ENCODE measurements around the gene CTSE. TPM values are rescaled to one million over a fixed set of nuclear protein-coding genes. Genes with fewer than 3 reads are reported as not detected.
A peak's percentile ranks its signal among the peaks of the same experiment; 100 is the strongest.

Gene CTSE
- total and polyA plus RNA-seq, 9 of the 15 experiments (the other 6 are each of a cell fraction or from before 2014, with no cell fraction given), result 0.04 to 0.18 (median 0.09) TPM; not detected in 4

DNA sequence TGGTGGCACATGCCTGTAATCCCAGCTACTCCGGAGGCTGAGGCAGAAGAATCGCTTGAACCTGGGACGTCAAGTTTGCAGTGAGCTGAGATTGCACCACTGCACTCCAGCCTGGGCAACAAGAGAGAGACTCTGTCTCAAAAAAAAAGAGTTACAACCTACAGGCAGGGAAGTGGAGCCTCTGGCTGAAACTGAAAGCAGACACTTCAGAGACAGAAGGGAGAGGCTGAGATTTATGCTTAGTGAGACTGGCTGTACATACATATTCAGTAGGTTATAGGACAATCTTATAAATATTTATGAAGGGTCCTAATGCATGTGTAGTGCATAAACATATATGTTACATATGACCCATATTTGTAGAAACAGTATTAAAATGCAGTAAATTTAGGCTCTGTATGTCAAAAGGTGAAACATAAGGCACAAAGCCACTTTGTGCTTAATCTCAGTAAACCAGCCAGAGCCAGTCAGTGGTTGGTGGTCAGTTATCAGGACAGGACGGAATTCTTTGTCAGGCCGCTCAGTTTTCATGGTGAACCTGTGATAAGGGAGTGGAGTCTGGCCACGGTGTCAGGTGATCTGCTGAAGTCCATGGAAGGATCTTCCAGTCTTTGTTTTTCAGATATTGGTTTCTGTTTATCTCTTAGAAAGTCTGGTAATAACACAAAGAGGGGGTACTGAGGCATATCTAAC lies 42.9 kb upstream of the CTSE start (continued):
- TF ChIP-seq, protein P1, sequence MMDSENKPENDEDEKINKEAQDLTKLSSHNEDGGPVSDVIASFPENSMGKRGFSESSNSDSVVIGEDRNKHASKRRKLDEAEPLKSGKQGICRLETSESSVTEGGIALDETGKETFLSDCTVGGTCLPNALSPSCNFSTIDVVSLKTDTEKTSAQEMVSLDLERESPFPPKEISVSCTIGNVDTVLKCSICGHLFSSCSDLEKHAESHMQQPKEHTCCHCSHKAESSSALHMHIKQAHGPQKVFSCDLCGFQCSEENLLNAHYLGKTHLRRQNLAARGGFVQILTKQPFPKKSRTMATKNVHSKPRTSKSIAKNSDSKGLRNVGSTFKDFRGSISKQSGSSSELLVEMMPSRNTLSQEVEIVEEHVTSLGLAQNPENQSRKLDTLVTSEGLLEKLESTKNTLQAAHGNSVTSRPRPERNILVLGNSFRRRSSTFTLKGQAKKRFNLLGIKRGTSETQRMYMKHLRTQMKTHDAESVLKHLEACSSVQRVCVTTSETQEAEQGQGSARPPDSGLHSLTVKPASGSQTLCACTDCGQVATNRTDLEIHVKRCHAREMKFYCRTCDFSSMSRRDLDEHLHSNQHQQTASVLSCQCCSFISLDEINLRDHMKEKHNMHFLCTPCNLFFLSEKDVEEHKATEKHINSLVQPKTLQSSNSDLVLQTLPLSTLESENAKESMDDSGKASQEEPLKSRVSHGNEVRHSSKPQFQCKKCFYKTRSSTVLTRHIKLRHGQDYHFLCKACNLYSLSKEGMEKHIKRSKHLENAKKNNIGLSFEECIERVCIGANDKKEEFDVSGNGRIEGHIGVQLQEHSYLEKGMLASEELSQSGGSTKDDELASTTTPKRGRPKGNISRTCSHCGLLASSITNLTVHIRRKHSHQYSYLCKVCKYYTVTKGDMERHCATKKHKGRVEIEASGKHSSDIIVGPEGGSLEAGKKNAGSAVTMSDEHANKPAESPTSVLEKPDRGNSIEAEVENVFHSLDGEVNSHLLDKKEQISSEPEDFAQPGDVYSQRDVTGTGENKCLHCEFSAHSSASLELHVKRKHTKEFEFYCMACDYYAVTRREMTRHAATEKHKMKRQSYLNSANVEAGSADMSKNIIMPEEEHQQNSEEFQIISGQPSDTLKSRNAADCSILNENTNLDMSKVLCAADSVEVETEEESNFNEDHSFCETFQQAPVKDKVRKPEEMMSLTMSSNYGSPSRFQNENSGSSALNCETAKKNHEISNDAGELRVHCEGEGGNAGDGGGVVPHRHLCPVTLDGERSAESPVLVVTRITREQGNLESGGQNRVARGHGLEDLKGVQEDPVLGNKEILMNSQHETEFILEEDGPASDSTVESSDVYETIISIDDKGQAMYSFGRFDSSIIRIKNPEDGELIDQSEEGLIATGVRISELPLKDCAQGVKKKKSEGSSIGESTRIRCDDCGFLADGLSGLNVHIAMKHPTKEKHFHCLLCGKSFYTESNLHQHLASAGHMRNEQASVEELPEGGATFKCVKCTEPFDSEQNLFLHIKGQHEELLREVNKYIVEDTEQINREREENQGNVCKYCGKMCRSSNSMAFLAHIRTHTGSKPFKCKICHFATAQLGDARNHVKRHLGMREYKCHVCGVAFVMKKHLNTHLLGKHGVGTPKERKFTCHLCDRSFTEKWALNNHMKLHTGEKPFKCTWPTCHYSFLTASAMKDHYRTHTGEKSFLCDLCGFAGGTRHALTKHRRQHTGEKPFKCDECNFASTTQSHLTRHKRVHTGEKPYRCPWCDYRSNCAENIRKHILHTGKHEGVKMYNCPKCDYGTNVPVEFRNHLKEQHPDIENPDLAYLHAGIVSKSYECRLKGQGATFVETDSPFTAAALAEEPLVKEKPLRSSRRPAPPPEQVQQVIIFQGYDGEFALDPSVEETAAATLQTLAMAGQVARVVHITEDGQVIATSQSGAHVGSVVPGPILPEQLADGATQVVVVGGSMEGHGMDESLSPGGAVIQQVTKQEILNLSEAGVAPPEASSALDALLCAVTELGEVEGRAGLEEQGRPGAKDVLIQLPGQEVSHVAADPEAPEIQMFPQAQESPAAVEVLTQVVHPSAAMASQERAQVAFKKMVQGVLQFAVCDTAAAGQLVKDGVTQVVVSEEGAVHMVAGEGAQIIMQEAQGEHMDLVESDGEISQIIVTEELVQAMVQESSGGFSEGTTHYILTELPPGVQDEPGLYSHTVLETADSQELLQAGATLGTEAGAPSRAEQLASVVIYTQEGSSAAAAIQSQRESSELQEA (IDR thresholded peaks at IDR 0.05; ENCODE audit: low read depth), result no peak
- TF ChIP-seq NR4A1 (CRISPR knock-in tag; IDR thresholded peaks at IDR 0.05), result no peak
- no peak for TF ChIP-seq NR4A1 (tag; IDR thresholded peaks at IDR 0.05)
- no peak for TF ChIP-seq ELF1 (tag; IDR thresholded peaks at IDR 0.05)
- TF ChIP-seq SIN3B (IDR thresholded peaks at IDR 0.05; ENCODE audit: low read depth), result no peak
- no peak for TF ChIP-seq RFX1 (IDR thresholded peaks at IDR 0.05)
- TF ChIP-seq MECOM (CRISPR knock-in tag; IDR thresholded peaks at IDR 0.05), result no peak
- no peak for TF ChIP-seq IFI16 (CRISPR knock-in tag; IDR thresholded peaks at IDR 0.05)
- no peak for TF ChIP-seq NR0B1 (IDR thresholded peaks at IDR 0.05; ENCODE audit: partially characterized antibody)
- no peak for TF ChIP-seq CHCHD3 (CRISPR knock-in tag; IDR thresholded peaks at IDR 0.05)
- TF ChIP-seq, protein P2, sequence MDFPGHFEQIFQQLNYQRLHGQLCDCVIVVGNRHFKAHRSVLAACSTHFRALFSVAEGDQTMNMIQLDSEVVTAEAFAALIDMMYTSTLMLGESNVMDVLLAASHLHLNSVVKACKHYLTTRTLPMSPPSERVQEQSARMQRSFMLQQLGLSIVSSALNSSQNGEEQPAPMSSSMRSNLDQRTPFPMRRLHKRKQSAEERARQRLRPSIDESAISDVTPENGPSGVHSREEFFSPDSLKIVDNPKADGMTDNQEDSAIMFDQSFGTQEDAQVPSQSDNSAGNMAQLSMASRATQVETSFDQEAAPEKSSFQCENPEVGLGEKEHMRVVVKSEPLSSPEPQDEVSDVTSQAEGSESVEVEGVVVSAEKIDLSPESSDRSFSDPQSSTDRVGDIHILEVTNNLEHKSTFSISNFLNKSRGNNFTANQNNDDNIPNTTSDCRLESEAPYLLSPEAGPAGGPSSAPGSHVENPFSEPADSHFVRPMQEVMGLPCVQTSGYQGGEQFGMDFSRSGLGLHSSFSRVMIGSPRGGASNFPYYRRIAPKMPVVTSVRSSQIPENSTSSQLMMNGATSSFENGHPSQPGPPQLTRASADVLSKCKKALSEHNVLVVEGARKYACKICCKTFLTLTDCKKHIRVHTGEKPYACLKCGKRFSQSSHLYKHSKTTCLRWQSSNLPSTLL (IDR thresholded peaks at IDR 0.05), result no peak
- no peak for TF ChIP-seq KDM5B (IDR thresholded peaks at IDR 0.05; ENCODE audit: insufficient replicate concordance, low read depth, low read length)
- no peak for TF ChIP-seq HMGN3 (IDR thresholded peaks at IDR 0.05; ENCODE audit: borderline replicate concordance, extremely low read depth, insufficient read length, low read depth, low read length)
- TF ChIP-seq CSDE1 (IDR thresholded peaks at IDR 0.05), result no peak
- TF ChIP-seq ATF4 (CRISPR knock-in tag; IDR thresholded peaks at IDR 0.05), result no peak
- peak; percentile 57; the same call in 1 of the 2 replicates for TF ChIP-seq ZNF175 (CRISPR knock-in tag; IDR thresholded peaks at IDR 0.05; ENCODE audit: low read depth)
